ENCODE results near the gene RO60.

RO60 gene

GRCh38 chr1:193104502-193104906 is 45.1 kb downstream of the RO60 start:
- H3K4me3 ChIP-seq, result peak overlapping the region; percentile 56 to 92 (median 83)
- peak overlapping the region in 20 of 21 experiments; percentile 69 to 98 (median 90) for H3K27ac ChIP-seq

DNA sequence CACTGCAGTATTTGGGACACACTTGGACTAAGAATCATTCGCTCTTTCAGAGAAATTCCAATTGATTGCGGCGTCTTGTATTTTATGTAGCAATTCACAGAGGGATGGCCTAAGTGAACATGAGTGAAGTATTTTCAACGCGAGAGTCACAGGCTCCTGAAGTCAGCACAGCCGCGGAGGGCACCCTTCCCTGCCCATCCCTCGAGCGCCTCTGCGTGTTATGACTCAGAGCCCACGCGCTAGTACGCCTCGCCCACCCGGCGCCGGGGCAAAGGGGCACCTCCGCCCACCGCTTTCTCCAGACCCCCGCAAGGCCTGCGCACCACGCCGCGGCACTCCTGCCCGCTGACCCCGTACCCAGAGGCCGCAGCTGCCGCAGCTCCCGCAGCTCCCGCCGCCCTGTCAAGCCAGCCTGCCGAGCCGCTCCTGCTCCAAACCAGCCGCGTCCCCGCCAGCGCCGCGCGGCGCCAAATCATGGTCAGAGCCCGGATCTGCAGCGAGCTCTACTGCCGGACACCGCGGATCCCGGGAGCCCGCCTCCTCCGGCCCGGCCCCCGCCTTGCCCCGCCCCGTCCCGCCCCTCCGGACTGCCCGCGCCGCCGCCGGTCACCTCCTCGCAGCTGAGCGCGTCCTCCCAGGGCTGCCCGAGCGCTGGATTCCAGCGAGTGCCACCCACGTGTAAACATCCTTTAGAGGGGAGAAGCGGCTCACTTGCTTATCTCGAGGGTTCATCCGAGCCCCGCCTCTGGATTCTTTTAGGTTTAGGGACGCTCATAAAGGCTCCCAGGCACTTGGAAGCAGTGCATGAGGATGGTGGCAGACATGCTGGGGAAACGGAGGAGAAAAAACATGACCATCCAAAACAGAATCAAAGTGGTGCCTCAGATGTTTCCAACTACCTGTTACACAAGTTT is 45.8 kb downstream of the RO60 start, which contains the start of gene GLRX2:
Gene GLRX2 (minus strand): TSS at position 508 of the 914 bp plus-strand sequence. CDS start 32 bp downstream, at position 476.
- peak within 1 kb of the TSS; percentile 69 to 98 (median 90) for H3K27ac ChIP-seq
- peak within 1 kb of the TSS; percentile 56 to 92 (median 83) for H3K4me3 ChIP-seq

- H3K4me3 ChIP-seq, result peak overlapping the region; percentile 56 to 92 (median 83)
- H3K27ac ChIP-seq, result peak overlapping the region in 20 of 21 experiments; percentile 69 to 98 (median 90)
These were observed 46.4 kb downstream of the RO60 start for GRCh38 chr1:193105821-193106177.

DNA sequence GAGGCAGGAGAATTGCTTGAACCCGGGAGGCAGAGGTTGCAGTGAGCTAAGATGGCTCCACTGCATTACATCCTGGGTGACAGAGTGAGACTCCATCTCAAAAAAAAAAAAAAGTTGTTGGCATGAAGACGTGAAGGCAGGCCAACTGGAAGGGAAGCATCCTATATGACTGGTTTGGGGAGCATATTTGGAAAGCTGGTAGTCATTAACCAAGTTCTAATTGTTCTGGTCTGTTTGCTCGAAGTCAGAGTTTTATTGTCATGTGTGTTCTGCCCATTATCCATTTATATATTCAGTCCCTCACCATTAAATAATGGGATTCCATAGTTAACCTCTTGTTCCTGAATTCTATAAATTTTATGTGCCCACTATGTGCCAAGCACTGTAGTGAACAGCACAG is 49.1 kb downstream of the RO60 start:
- no peak overlapping the region for H3K4me3 ChIP-seq
- H3K27ac ChIP-seq, result no peak overlapping the region

All from skin epidermis (tissue), 12 donors.